IMR-90 (cell line): ENCODE results near the gene MMP24. TPM values are rescaled to one million over a fixed set of nuclear protein-coding genes. Genes with fewer than 3 reads are reported as not detected.

Source experiments
- ATAC-seq: fragments of 200-7000 bp; cut with Tn5 transposase; 2 replicates; pipeline ENCODE4 v1.9.1; 2020; ENCODE audit warnings: low read depth, mild to moderate bottlenecking, moderate library complexity
- BruUV-seq: library from RNA; stranded (reverse); fragments of 400-500 nt; replicated peaks from 2 replicates; lab custom pipeline; 2021; lab: Mats Ljungman, UMichigan
- CTCF ChIA-PET: fragments of 300-600 bp; formaldehyde crosslinking; extraction: SDS; loops from one replicate; lab custom pipeline; 2021; ENCODE audit warnings: antibody characterized with exemption; lab: Yijun Ruan, JAX
- POLR2A ChIA-PET: fragments of 300-600 bp; sonication (Branson Sonifier 250); formaldehyde crosslinking; loops from one replicate; lab custom pipeline; 2022; ENCODE audit warnings: antibody characterized with exemption; ENCODE audit not compliant: unreplicated experiment; lab: Charles Lee
- DNase-seq: peaks from one replicate; pipeline ENCODE4 v3.0.0; 2013
- H2AFZ ChIP-seq: replicated peaks from 2 replicates; pipeline ENCODE3; 2013; ENCODE audit warnings: low read length, mild to moderate bottlenecking; ENCODE audit not compliant: poor library complexity
- H2AK5ac ChIP-seq: 2 replicates; pipeline ENCODE4 v1.6.1; 2013; ENCODE audit warnings: low read depth, low read length, inconsistent platforms
- H2AK9ac ChIP-seq: replicated peaks from 2 replicates; pipeline ENCODE3; 2013; ENCODE audit warnings: mild to moderate bottlenecking, low read depth, low read length, moderate library complexity; ENCODE audit not compliant: poor library complexity
- H2BK120ac ChIP-seq: 2 replicates; pipeline ENCODE4 v1.6.1; 2013; ENCODE audit warnings: low read depth, low read length, inconsistent platforms
- H2BK15ac ChIP-seq: 3 replicates; pipeline ENCODE4 v1.6.1; 2013; ENCODE audit warnings: low read depth, low read length, inconsistent platforms
- H2BK20ac ChIP-seq: 2 replicates; pipeline ENCODE4 v1.6.1; 2013; ENCODE audit warnings: low read depth, mild to moderate bottlenecking, inconsistent platforms, low read length, moderate library complexity
- H2BK5ac ChIP-seq: 2 replicates; pipeline ENCODE4 v1.6.1; 2013; ENCODE audit warnings: mild to moderate bottlenecking, low read depth, low read length, inconsistent platforms; ENCODE audit not compliant: poor library complexity, severe bottlenecking
- H3K14ac ChIP-seq: replicated peaks from 2 replicates; pipeline ENCODE4 v1.6.1; 2013; ENCODE audit warnings: low read depth, low read length, inconsistent platforms
- H3K18ac ChIP-seq: 2 replicates; pipeline ENCODE4 v1.6.1; 2013; ENCODE audit warnings: low read depth, low read length, control low read depth
- H3K23ac ChIP-seq: 2 replicates; pipeline ENCODE4 v1.6.1; 2013; ENCODE audit warnings: low read depth, low read length, inconsistent platforms
- H3K27ac ChIP-seq: 2 replicates; pipeline ENCODE4 v1.5.1; 2013; ENCODE audit warnings: mild to moderate bottlenecking, control low read depth, low read length; ENCODE audit not compliant: insufficient read depth
- H3K27me3 ChIP-seq: 2 replicates; pipeline ENCODE4 v1.6.1; 2013; ENCODE audit warnings: low read length; ENCODE audit not compliant: control insufficient read depth, insufficient read depth
- H3K36me3 ChIP-seq: 2 replicates; pipeline ENCODE4 v1.6.1; 2013; ENCODE audit warnings: low read length, mixed read lengths; ENCODE audit not compliant: control insufficient read depth, insufficient read depth
- H3K4ac ChIP-seq: 2 replicates; pipeline ENCODE4 v1.6.1; 2013; ENCODE audit warnings: low read depth, low read length, inconsistent platforms
- H3K4me1 ChIP-seq: 2 replicates; pipeline ENCODE4 v1.6.1; 2013; ENCODE audit warnings: low read length, mixed read lengths; ENCODE audit not compliant: control insufficient read depth, insufficient read depth
- H3K4me2 ChIP-seq: 2 replicates; pipeline ENCODE4 v1.6.1; 2013; ENCODE audit warnings: low read depth, mild to moderate bottlenecking, control low read depth, low read length, moderate library complexity
- H3K4me3 ChIP-seq: 2 replicates; pipeline ENCODE4 v1.5.1; 2013; ENCODE audit warnings: low read depth, mild to moderate bottlenecking, control low read depth, low read length, moderate library complexity; ENCODE audit not compliant: insufficient read depth
- H3K56ac ChIP-seq: 2 replicates; pipeline ENCODE4 v1.6.1; 2013; ENCODE audit warnings: low read length, inconsistent platforms; ENCODE audit not compliant: insufficient read depth; ENCODE audit errors: extremely low read depth
- H3K79me1 ChIP-seq, 2 experiments: 2 replicates each; pipeline ENCODE4 v1.6.1; 2013; ENCODE audit warnings: low read length in 2 of 2, inconsistent platforms in 1 of 2, low read depth in 1 of 2
- H3K9ac ChIP-seq: 2 replicates; pipeline ENCODE4 v1.6.1; 2013; ENCODE audit warnings: low read depth, low read length, control low read depth
- H3K9me1 ChIP-seq: 2 replicates; pipeline ENCODE4 v1.6.1; 2013; ENCODE audit warnings: low read length, inconsistent platforms; ENCODE audit not compliant: insufficient read depth
- H3K9me3 ChIP-seq: 2 replicates; pipeline ENCODE4 v1.6.1; 2013; ENCODE audit warnings: low read length; ENCODE audit not compliant: control insufficient read depth, insufficient read depth
- H4K20me1 ChIP-seq: 2 replicates; pipeline ENCODE4 v1.6.1; 2013; ENCODE audit warnings: low read length, inconsistent platforms; ENCODE audit not compliant: insufficient read depth
- H4K5ac ChIP-seq: 2 replicates; pipeline ENCODE4 v1.6.1; 2013; ENCODE audit warnings: mild to moderate bottlenecking, low read depth, low read length, control low read depth
- H4K8ac ChIP-seq, 2 experiments: 2 replicates each; pipeline ENCODE4 v1.6.1; 2013; ENCODE audit warnings: low read depth in 2 of 2, low read length in 2 of 2, control low read depth in 1 of 2, inconsistent platforms in 1 of 2
- H4K91ac ChIP-seq: 2 replicates; pipeline ENCODE4 v1.6.1; 2013; ENCODE audit warnings: low read depth, low read length, inconsistent platforms; ENCODE audit not compliant: insufficient read depth
- BHLHE40 ChIP-seq: fragments of 150-350 bp; IDR thresholded peaks from 2 replicates; pipeline ENCODE4 v1.6.1; 2016; ENCODE audit warnings: mild to moderate bottlenecking, low read depth, low read length
- CTCF ChIP-seq: conservative IDR thresholded peaks from 2 replicates; pipeline ENCODE4 v1.5.1; 2012; ENCODE audit warnings: mild to moderate bottlenecking, low read depth, low read length, improper control_type of control experiment
- ELK1 ChIP-seq: fragments of 150-350 bp; IDR thresholded peaks from 2 replicates; pipeline ENCODE4 v1.6.1; 2016; ENCODE audit warnings: low read depth, mild to moderate bottlenecking, low read length, moderate library complexity, borderline replicate concordance
- FOS ChIP-seq: fragments of 150-350 bp; IDR thresholded peaks from 2 replicates; pipeline ENCODE4 v1.6.1; 2016; ENCODE audit warnings: low read depth, low read length
- MAFK ChIP-seq: IDR thresholded peaks from 2 replicates; pipeline ENCODE4 v1.6.1; 2012; ENCODE audit warnings: low read depth, low read length, improper control_type of control experiment
- MAZ ChIP-seq: IDR thresholded peaks from 2 replicates; pipeline ENCODE4 v1.6.1; 2012; ENCODE audit warnings: low read depth, mild to moderate bottlenecking, low read length, improper control_type of control experiment, moderate library complexity, borderline replicate concordance
- NFE2L2 ChIP-seq: fragments of 150-350 bp; IDR thresholded peaks from 2 replicates; pipeline ENCODE4 v1.6.1; 2016; ENCODE audit warnings: low read depth, mild to moderate bottlenecking, low read length
- POLR2A ChIP-seq: IDR thresholded peaks from 2 replicates; pipeline ENCODE4 v1.6.1; 2012; ENCODE audit warnings: mild to moderate bottlenecking, low read depth, low read length
- WGBS, 2 experiments: methylation state at CpG; one replicate each; pipeline versions ENCODE4 v1.1.5 to v1.1.7; 2013; ENCODE audit warnings: missing lambda C conversion rate in 2 of 2; ENCODE audit not compliant: insufficient read length in 1 of 2; ENCODE audit errors: extremely low coverage in 2 of 2; 5-methylcytosine and 5-hydroxymethylcytosine counted together
- dilution Hi-C: fragments of 300-500 bp; cut with HindIII; formaldehyde crosslinking; loops from one replicate; pipeline ENCODE4 v1.14.3; 2018; ENCODE audit warnings: low sequenced_read_pairs; ENCODE audit not compliant: unreplicated experiment
- in situ Hi-C: fragments of 300-500 bp; cut with MboI; formaldehyde crosslinking; loops from 3 replicates; pipeline ENCODE4 v1.14.3; 2019; ENCODE audit warnings: low sequenced_read_pairs, inconsistent platforms, mixed read lengths
- intact Hi-C: fragments of 100-400 bp; cut with micrococcal nuclease; formaldehyde crosslinking; loops from 2 replicates; pipeline ENCODE4 v1.10.0; 2022
- polyA plus RNA-seq, 3 experiments: library from polyadenylated mRNA; depleted of rRNA; stranded (reverse); fragments of >200 nt; gene quantifications; 2 replicates each; pipeline ENCODE4 v1.2.3, GENCODE V29; 2012; ENCODE audit warnings: low replicate concordance in 1 of 3
- total RNA-seq: library from RNA; depleted of rRNA; stranded (reverse); fragments of >200 nt; gene quantifications from 2 replicates; pipeline ENCODE4 v1.2.3, GENCODE V29; 2012

MMP24 gene
- total and polyA plus RNA-seq, 2 of the 4 experiments (the other 2 are of a cell fraction) = 0.36 to 0.79 TPM

DNA sequence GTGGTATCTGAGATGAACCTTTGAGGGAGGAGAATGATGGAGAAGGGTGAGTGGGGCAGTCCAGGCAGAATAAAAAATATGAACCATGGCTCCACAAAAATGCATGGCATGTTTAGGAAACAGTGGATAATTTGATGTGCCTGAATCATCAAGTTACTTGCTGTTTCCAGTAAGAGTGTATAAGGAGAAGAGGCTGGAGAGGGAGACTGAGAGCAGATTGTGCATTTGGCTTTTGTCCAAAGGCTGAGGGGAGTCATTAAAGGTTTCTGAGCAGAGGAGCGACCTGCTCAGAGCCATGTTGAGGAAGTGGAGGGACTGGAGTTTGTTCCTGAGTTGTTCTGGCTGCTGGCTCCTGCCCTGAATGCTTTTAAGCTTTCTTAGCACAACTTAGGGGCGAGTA lies 6.1 kb downstream of the MMP24 start:
- 20% methylated on average over 1 of the region's 2 CpGs; no CpG with 5 or more reads in 1 of the 2 experiments for WGBS, 2 experiments
- no TSS peak for BruUV-seq
- H4K91ac ChIP-seq = no peak overlapping the region
- no peak overlapping the region for H2BK20ac ChIP-seq
- H4K5ac ChIP-seq = no peak overlapping the region
- peaks cover 2% of the 10 kb centered on the region; the same call in 1 of the 2 replicates for H3K27me3 ChIP-seq
- 0 out of 2 replicates have a peak overlapping the region, but pooled peaks have one; percentile 11 for H3K14ac ChIP-seq
- H3K9ac ChIP-seq = peak overlapping the region; percentile 14; the same call in 1 of the 2 replicates
- POLR2A ChIA-PET = no interaction called here
- H3K4me2 ChIP-seq = no peak overlapping the region
- H2AFZ ChIP-seq = peak overlapping the region; percentile 85
- DNase-seq (peak; percentile 75), ATAC-seq (peak; percentile 95)
- peak overlapping the region in 1 of 2 experiments; percentile 37; a peak in 1 of 4 replicates for H4K8ac ChIP-seq
- H3K4me1 ChIP-seq = peaks cover 5% of the 10 kb centered on the region
- H3K36me3 ChIP-seq = 0 out of 2 replicates have a peak, but pooled peaks cover 2% of the 10 kb centered on the region
- H2AK5ac ChIP-seq = no peak overlapping the region; the same call in 1 of the 2 replicates
- H3K56ac ChIP-seq = no peak overlapping the region; the same call in 1 of the 2 replicates
- H2BK120ac ChIP-seq = peak overlapping the region; percentile 43; the same call in 1 of the 2 replicates
- in situ Hi-C loops = no loop called here
- H2BK15ac ChIP-seq = no peak overlapping the region; the same call in 2 of the 3 replicates
- H3K27ac ChIP-seq = peak overlapping the region; percentile 41; the same call in 1 of the 2 replicates
- no peak overlapping the region for H3K4me3 ChIP-seq
- H2BK5ac ChIP-seq = peak overlapping the region; percentile 49
- dilution Hi-C loops = no loop called here
- CTCF ChIA-PET = no interaction called here
- intact Hi-C loops = no loop called here
- H3K9me1 ChIP-seq = 0 out of 2 replicates have a peak, but pooled peaks cover 3% of the 10 kb centered on the region
- peaks cover 3% of the 10 kb centered on the region for H3K9me3 ChIP-seq
- H3K79me1 ChIP-seq = no peaks in the 10 kb centered on the region
- peak overlapping the region; percentile 51 for H2AK9ac ChIP-seq
- 0 out of 2 replicates have a peak, but pooled peaks cover 2% of the 10 kb centered on the region for H4K20me1 ChIP-seq
- peak overlapping the region; percentile 34; the same call in 1 of the 2 replicates for H3K4ac ChIP-seq
- TF ChIP-seq MAZ = no peak
- no peak for TF ChIP-seq BHLHE40
- TF ChIP-seq ELK1 = no peak
- no peak for TF ChIP-seq FOS
- TF ChIP-seq CTCF = no peak
- TF ChIP-seq MAFK = no peak
- no peak for TF ChIP-seq NFE2L2
- no peak for TF ChIP-seq POLR2A
- no peak overlapping the region for H3K23ac ChIP-seq
- 0 out of 2 replicates have a peak overlapping the region, but pooled peaks have one; percentile 42 for H3K18ac ChIP-seq
